Measurements from ENCODE around the gene ANKRD31. TPM values are rescaled to one million over a fixed set of nuclear protein-coding genes. Genes with fewer than 3 reads are reported as not detected.

Gene ANKRD31
- polyA plus RNA-seq, 1 experiment: 0.02 TPM

- no peak for DNase-seq (ENCODE audit: low read depth)
- no peaks in the 10 kb centered on the region; the same call in 1 of the 2 replicates for H3K27me3 ChIP-seq (ENCODE audit: control insufficient read depth, insufficient read depth, low read length)
- H3K36me3 ChIP-seq (ENCODE audit: control insufficient read depth, insufficient read depth, low read length): no peaks in the 10 kb centered on the region
- ChIA-PET CTCF (interaction anchor here (0.8 kb wide), 1 partner anchor 893 kb away, joined by 3 read pairs; no protein-coding TSS in a partner anchor), POLR2A (no interaction called here)
- TF ChIP-seq CTCF (IDR thresholded peaks at IDR 0.05; ENCODE audit: insufficient read depth, low read depth, low read length): no peak
- no peak overlapping the region for H3K4me3 ChIP-seq (ENCODE audit: low read depth, low read length)
Measured at GRCh38 chr5:75281716-75282465, 45.2 kb upstream of the ANKRD31 start.

- TF ChIP-seq CTCF (IDR thresholded peaks at IDR 0.05; ENCODE audit: insufficient read depth, low read depth, low read length): no peak
- H3K36me3 ChIP-seq (ENCODE audit: control insufficient read depth, insufficient read depth, low read length): no peaks in the 10 kb centered on the region
- POLR2A ChIA-PET: no interaction called here
- H3K4me3 ChIP-seq (ENCODE audit: low read depth, low read length): no peak overlapping the region
- CTCF ChIA-PET: interaction anchor here (0.6 to 1.2 kb wide), 2 partner anchors 14 to 516 kb away, joined by 3 to 4 read pairs; no protein-coding TSS in a partner anchor
- no peak for DNase-seq (ENCODE audit: low read depth)
- H3K27me3 ChIP-seq (ENCODE audit: control insufficient read depth, insufficient read depth, low read length): no peaks in the 10 kb centered on the region; the same call in 1 of the 2 replicates
Measured at GRCh38 chr5:75279321-75279720, 42.6 kb upstream of the ANKRD31 start.

- H3K36me3 ChIP-seq (ENCODE audit: control insufficient read depth, insufficient read depth, low read length): no peaks in the 10 kb centered on the region
- no peak for DNase-seq (ENCODE audit: low read depth)
- H3K4me3 ChIP-seq (ENCODE audit: low read depth, low read length): no peak overlapping the region
- TF ChIP-seq CTCF (IDR thresholded peaks at IDR 0.05; ENCODE audit: insufficient read depth, low read depth, low read length): no peak
- H3K27me3 ChIP-seq (ENCODE audit: control insufficient read depth, insufficient read depth, low read length): no peaks in the 10 kb centered on the region; the same call in 1 of the 2 replicates
- POLR2A ChIA-PET: no interaction called here
- CTCF ChIA-PET: interaction anchor here (1.5 to 1.6 kb wide), 2 partner anchors 10 kb away, joined by 5 to 7 read pairs; no protein-coding TSS in a partner anchor
Measured at GRCh38 chr5:75277463-75277862, 40.8 kb upstream of the ANKRD31 start.

- no peak overlapping the region for H3K4me3 ChIP-seq (ENCODE audit: low read depth, low read length)
- ChIA-PET CTCF (no interaction called here), POLR2A (no interaction called here)
- no peak for DNase-seq (ENCODE audit: low read depth)
- no peak for TF ChIP-seq CTCF (IDR thresholded peaks at IDR 0.05; ENCODE audit: insufficient read depth, low read depth, low read length)
- no peaks in the 10 kb centered on the region for H3K27me3 ChIP-seq (ENCODE audit: control insufficient read depth, insufficient read depth, low read length)
- H3K36me3 ChIP-seq (ENCODE audit: control insufficient read depth, insufficient read depth, low read length): no peaks in the 10 kb centered on the region
Measured at GRCh38 chr5:75275756-75276155, 39.1 kb upstream of the ANKRD31 start.

GRCh38 chr5:75275147-75275546 is 38.5 kb upstream of the ANKRD31 start:
- ChIA-PET CTCF (interaction anchor here (1.1 kb wide), 1 partner anchor 350 kb away, joined by 3 read pairs; no protein-coding TSS in a partner anchor), POLR2A (no interaction called here)
- no peak for TF ChIP-seq CTCF (IDR thresholded peaks at IDR 0.05; ENCODE audit: insufficient read depth, low read depth, low read length)
- Histone ChIP-seq H3K36me3 (ENCODE audit: control insufficient read depth, insufficient read depth, low read length) (no peaks in the 10 kb centered on the region), H3K4me3 (ENCODE audit: low read depth, low read length) (no peak overlapping the region), H3K27me3 (ENCODE audit: control insufficient read depth, insufficient read depth, low read length) (no peaks in the 10 kb centered on the region)
- no peak for DNase-seq (ENCODE audit: low read depth)

Measured in BJ (cell line).